Activated CD4-positive, alpha-beta T cell treated with anti-CD3 and anti-CD28 coated beads, Interleukin-2, amount 50 U/mL, for 1 hour (primary cell): ENCODE measurements around the gene DHRS3.
"Not testable (repeated sequence)": the region's sequence is repeated elsewhere in the genome, so short reads cannot be mapped to it uniquely, and the experiment has no call there.

Experiments used
- DNase-seq: peaks from one replicate; pipeline ENCODE4 v3.0.0-alpha.2; 2020

Gene DHRS3

GRCh38 chr1:12552111-12552888 is 65.7 kb downstream of the DHRS3 start:
- no peak for DNase-seq

- no peak for DNase-seq
Observed at GRCh38 chr1:12551584-12551983, 66.4 kb downstream of the DHRS3 start.

DNA sequence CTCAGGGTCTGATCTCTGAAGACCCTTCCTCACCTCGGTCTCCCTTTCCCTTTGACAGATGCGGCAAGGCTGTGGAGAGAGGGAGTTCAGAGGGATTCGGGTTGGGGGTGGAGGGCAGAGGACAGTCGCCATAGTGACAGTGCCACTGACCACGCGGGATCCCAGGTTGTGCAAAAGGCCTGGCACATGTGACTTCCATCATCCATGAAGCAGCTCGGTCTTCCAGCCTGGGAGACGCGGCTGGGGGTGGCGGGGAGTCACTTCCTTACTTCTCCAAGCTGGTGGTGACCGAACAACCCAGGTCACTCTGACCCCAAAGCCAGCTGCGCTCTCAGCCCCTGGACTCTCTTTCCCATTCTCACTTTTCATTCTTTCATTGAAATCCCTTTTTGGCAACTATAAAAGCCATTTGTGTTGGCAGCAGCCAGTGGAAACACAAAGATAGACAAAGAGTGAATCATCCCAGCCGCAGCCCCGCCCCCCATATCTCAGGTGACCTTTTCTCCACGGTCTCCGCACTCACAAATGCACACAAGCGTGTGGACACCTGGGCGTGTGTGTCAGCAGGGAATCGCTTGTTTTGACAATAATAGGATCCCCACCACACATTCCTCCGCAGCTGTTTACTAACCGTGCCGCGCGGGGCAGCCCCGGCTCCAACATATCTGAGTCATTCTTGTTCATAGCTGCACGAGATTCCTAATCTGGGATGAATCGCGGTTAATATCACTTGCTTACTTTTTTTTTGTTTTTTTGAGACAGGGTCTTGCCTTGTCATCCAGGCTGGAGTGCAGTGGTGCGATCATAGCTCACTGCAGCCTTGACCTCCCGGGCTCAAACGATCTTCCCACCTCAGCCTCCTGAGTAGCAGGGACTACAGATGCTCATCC is 68.3 kb downstream of the DHRS3 start:
- peak; percentile 11 for DNase-seq

GRCh38 chr1:12548973-12549459 is 69.0 kb downstream of the DHRS3 start:
- no peak for DNase-seq

GRCh38 chr1:12548279-12548972 is 69.6 kb downstream of the DHRS3 start:
- DNase-seq, result no peak

GRCh38 chr1:12547586-12548225 is 70.3 kb downstream of the DHRS3 start:
- no peak for DNase-seq

- DNase-seq, result no peak
Observed at GRCh38 chr1:12546771-12547585, 71.0 kb downstream of the DHRS3 start.

DNA sequence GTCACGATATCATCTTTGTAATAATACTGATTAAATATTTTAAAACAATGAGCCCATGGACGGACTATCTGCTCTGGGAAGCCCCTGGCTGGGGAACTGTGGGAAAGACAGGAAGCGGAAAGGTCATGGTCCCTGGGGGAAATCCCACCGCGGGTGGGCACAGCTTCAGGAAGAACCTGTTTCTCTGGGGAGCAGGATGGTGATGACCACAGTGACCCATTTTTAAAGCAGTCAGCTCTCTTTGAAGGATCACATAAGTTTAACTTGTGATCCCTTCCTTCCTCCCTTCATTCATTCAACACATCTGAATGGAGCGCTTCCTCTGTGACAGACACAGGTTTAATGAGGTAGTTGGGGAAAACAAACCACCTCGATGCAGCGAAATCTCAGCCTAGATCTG is 73.0 kb downstream of the DHRS3 start:
- no peak for DNase-seq

- no peak for DNase-seq
Observed at GRCh38 chr1:12544357-12544756, 73.7 kb downstream of the DHRS3 start.

DNA sequence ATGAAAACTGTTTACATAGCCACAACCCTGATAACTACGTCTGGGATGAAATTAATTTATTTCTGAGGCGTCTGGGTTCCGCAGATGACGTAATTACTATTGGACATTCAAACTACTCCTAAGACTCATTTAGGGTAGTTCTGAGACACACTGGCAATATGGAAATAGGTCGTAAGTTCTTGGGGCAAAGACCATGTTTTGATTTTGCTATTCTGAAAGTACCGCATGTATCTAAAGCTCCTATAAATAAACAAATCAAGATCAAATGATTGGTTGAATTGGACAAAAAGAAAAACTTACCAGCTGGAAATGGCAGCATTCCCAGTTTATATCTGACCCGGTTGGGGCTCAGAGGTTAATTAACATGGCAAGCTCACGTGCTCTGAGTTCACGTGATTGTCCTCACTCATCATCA is 74.3 kb downstream of the DHRS3 start:
- DNase-seq, result no peak

DNA sequence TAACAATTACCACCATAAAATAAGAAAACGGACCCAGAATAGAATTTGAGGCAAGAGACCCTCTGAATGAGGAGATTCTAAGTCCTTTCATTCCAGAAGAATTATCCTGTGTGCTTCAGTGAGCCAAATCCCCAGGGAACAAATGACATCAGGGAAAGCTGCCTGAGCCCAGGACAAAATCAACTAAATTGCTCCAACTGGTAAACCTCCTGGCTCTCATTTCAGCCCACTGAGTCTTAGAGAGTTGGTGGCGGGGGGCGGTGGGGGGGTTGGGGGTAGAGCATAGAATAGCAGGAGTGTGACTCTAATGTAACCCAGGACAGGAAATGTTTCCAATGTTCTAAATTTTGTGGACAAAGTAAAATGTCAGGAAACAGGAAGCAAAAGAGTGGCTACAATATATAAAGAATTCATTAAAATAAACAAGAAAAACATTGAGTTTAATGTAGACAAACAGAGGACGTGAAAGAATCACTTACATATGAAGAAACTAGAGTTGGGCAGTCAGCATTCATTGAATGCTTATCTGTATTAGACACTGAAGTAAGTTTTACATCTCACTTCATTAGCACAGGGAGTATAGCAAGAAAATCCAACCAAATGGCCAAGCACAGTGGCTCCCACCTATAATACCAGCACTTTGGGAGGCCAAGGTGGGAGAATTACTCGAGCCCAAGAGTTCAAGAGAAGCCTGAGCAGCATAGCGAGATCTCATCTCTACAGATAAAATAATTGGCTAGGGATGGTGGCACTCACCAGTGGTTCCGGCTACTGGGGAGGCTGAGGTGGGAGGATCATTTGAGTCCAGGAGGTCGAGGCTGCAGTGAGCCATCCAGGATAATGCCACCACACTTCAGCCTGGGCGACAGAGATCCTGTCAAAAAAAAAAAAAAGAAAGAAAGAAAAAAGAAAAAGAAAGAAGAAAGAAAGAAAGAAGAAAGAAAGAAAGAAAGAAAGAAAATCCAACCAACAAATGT is 75.1 kb downstream of the DHRS3 start:
- no peak for DNase-seq

DNA sequence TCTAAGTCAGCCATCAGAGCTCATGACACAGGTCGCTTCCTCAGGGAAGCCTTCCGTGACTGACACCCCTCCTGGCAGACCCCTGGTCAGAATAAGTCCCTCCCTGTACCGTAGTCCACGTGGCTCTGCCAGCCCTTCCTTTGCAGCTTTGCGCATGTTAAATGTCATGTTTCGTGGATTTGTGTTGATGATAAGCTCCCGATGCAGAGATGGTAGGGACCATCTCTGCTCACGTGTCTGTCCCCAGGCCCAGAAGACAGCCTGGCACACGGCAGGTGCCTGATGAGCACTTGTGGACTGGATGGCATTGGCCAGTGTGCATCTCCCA is 75.9 kb downstream of the DHRS3 start:
- DNase-seq, result no peak

GRCh38 chr1:12541274-12542137 is 76.5 kb downstream of the DHRS3 start:
- no peak for DNase-seq

GRCh38 chr1:12540580-12541273 is 77.3 kb downstream of the DHRS3 start:
- no peak for DNase-seq

DNA sequence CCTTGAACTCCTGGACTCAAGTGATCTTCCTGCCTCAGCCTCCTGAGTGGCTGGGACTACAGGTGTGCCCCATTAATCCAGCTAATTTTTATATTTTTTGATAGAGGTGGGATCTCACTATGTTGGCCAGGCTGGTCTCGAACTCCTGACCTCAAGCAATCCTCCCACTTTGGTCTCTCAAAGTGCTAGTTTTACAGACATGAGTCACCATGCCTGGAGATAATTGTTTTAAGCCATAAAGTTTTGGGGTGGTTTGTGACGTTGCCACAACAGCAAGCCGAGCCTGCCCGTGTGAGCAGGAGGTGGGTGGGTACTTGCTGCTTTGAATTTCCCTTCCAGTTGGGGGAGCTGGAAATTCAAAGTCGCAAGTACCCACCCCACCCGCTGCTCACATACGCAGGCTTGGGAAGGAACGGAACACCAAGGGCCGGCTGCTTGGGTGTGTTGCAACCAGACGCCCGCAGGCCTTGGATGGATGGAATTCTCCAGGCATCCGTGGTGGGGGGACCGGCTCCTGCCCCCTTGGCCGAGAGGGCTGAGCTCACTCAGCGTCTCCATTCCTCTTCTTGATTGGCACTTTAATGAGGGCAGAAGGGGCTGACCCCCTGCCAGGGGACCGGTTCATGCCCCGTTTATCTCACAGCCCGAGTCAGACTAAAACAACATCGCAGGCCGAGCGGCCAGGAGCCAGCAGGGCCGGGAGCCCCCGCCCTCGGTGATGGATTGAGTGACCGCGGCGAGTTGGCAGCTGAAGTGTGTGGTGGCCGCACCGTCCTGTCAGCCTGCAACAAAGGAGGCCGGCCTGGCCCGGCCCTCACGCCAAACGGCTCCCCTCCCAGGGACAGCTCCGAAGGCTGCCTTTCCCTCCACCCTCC is 78.1 kb downstream of the DHRS3 start:
- no peak for DNase-seq

- DNase-seq, result no peak
Observed at GRCh38 chr1:12539320-12539704, 78.7 kb downstream of the DHRS3 start.

GRCh38 chr1:12538536-12538935 is 79.5 kb downstream of the DHRS3 start:
- not testable (repeated sequence) for DNase-seq

DNA sequence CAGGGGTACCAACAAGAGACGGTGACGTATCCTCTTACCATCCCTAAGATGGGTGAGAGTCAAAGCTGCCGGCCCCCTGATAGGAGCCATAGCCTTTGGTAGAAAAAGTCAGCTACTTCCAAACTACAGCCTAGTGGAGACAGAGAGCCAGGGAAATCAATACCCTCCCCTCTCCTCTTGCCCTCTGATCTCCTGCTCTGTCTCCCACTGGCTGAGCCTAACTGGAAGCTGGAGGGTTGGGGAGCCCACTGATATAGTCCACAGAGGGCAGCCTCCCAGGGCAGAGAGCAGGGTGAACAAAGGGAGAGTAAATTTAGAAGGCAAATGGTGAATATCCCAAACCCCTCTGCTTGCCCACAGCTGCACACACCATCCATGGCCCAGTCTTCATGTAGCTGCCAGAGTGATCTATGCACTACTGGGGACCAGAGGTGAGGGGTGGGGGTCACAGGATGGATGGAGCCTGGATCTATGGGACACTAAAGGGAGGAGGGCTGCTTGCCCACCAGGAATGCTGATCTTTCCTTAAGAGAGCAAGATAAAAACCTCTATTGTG is 80.0 kb downstream of the DHRS3 start:
- no peak for DNase-seq
